Neuronal stem cell (in vitro differentiated cells): Measurements from ENCODE around the gene SPATA16.
"Not testable (repeated sequence)": the region's sequence is repeated elsewhere in the genome, so short reads cannot be mapped to it uniquely, and the experiment has no call there.

Source experiments
- DNase-seq: peaks from one replicate; pipeline ENCODE4 v3.0.0-alpha.2; 2013; ENCODE audit warnings: low spot score
- H2AFZ ChIP-seq: one replicate; pipeline ENCODE4 v1.6.1; 2013; ENCODE audit warnings: mild to moderate bottlenecking, low read length, inconsistent platforms
- H2AK5ac ChIP-seq: 2 replicates; pipeline ENCODE4 v1.6.1; 2013; ENCODE audit warnings: low read depth, mild to moderate bottlenecking, inconsistent platforms, low read length, moderate library complexity, mixed read lengths
- H2BK120ac ChIP-seq: 2 replicates; pipeline ENCODE4 v1.6.1; 2013; ENCODE audit warnings: low read depth, mild to moderate bottlenecking, inconsistent platforms, low read length, moderate library complexity, mixed read lengths
- H2BK12ac ChIP-seq: one replicate; pipeline ENCODE4 v1.6.1; 2013; ENCODE audit warnings: low read length, inconsistent platforms
- H2BK15ac ChIP-seq: 2 replicates; pipeline ENCODE4 v1.6.1; 2013; ENCODE audit warnings: mild to moderate bottlenecking, low read length, inconsistent platforms, mixed read lengths
- H2BK5ac ChIP-seq: one replicate; pipeline ENCODE4 v1.6.1; 2013; ENCODE audit warnings: inconsistent platforms, mild to moderate bottlenecking, low read length, moderate library complexity
- H3K14ac ChIP-seq: one replicate; pipeline ENCODE4 v1.6.1; 2013; ENCODE audit warnings: low read length, inconsistent platforms
- H3K18ac ChIP-seq: 2 replicates; pipeline ENCODE4 v1.6.1; 2013; ENCODE audit warnings: low read length, inconsistent platforms
- H3K23ac ChIP-seq: 2 replicates; pipeline ENCODE4 v1.6.1; 2013; ENCODE audit warnings: low read depth, mild to moderate bottlenecking, mixed read lengths, low read length, inconsistent platforms; ENCODE audit not compliant: poor library complexity
- H3K27ac ChIP-seq: replicated peaks from 3 replicates; pipeline ENCODE4 v1.5.1; 2013; ENCODE audit warnings: low read length, inconsistent platforms
- H3K27me3 ChIP-seq, 3 experiments: 2 replicates each; pipeline ENCODE4 v1.6.1; 2013; ENCODE audit warnings: low read length in 3 of 3, mild to moderate bottlenecking in 2 of 3, inconsistent platforms in 1 of 3, low read depth in 1 of 3, mixed read lengths in 1 of 3, moderate library complexity in 1 of 3; ENCODE audit not compliant: control insufficient read depth in 3 of 3, insufficient read depth in 3 of 3
- H3K36me3 ChIP-seq, 2 donors: replicated peaks in 1 of 2; 2 replicates each; pipeline ENCODE4 v1.6.1; 2013; ENCODE audit warnings: low read length in 2 of 2; ENCODE audit not compliant: control insufficient read depth in 2 of 2, insufficient read depth in 2 of 2
- H3K4ac ChIP-seq: 2 replicates; pipeline ENCODE4 v1.6.1; 2013; ENCODE audit warnings: inconsistent platforms, mild to moderate bottlenecking, low read length, moderate library complexity
- H3K4me1 ChIP-seq, 2 donors: 1 replicate in 1 of 2; 2 replicates in 1 of 2; pipeline ENCODE4 v1.6.1; 2013; ENCODE audit warnings: low read length in 2 of 2, low read depth in 1 of 2; ENCODE audit not compliant: control insufficient read depth in 2 of 2, insufficient read depth in 1 of 2
- H3K4me2 ChIP-seq: one replicate; pipeline ENCODE4 v1.6.1; 2013; ENCODE audit warnings: mild to moderate bottlenecking, low read length, inconsistent platforms; ENCODE audit not compliant: insufficient read depth, poor library complexity, severe bottlenecking
- H3K4me3 ChIP-seq, 2 donors: 2 replicates each; pipeline ENCODE4 v1.5.1; 2013; ENCODE audit warnings: low read length in 2 of 2, mild to moderate bottlenecking in 2 of 2, inconsistent platforms in 1 of 2, moderate library complexity in 1 of 2
- H3K79me1 ChIP-seq: one replicate; pipeline ENCODE4 v1.6.1; 2013; ENCODE audit warnings: low read depth, mild to moderate bottlenecking, inconsistent platforms, low read length, moderate library complexity
- H3K9ac ChIP-seq: one replicate; pipeline ENCODE4 v1.6.1; 2013; ENCODE audit warnings: mild to moderate bottlenecking, low read depth, low read length, inconsistent platforms; ENCODE audit not compliant: poor library complexity
- H3K9me3 ChIP-seq, 2 donors: replicated peaks in 1 of 2; 2 replicates each; pipeline versions ENCODE3 to v1.6.1; 2013; ENCODE audit warnings: low read length in 2 of 2, mild to moderate bottlenecking in 2 of 2, inconsistent platforms in 1 of 2, low read depth in 1 of 2, mixed read lengths in 1 of 2, moderate library complexity in 1 of 2; ENCODE audit not compliant: control insufficient read depth in 2 of 2, insufficient read depth in 1 of 2
- H4K8ac ChIP-seq: one replicate; pipeline ENCODE4 v1.6.1; 2013; ENCODE audit warnings: low read depth, mild to moderate bottlenecking, inconsistent platforms, low read length, moderate library complexity
- H4K91ac ChIP-seq: one replicate; pipeline ENCODE4 v1.6.1; 2013; ENCODE audit warnings: low read length, low read depth, mild to moderate bottlenecking, inconsistent platforms; ENCODE audit not compliant: poor library complexity
- WGBS, 2 donors: extraction: QIAGEN DNeasy Blood & Tissue Kit; methylation state at CpG; one replicate each; pipeline ENCODE4 v1.1.7; 2013; ENCODE audit warnings: missing lambda C conversion rate in 2 of 2, mixed read lengths in 1 of 2; ENCODE audit not compliant: insufficient read length in 2 of 2, insufficient replicate concordance in 1 of 2; ENCODE audit errors: extremely low coverage in 2 of 2; 5-methylcytosine and 5-hydroxymethylcytosine counted together

Gene SPATA16

DNA sequence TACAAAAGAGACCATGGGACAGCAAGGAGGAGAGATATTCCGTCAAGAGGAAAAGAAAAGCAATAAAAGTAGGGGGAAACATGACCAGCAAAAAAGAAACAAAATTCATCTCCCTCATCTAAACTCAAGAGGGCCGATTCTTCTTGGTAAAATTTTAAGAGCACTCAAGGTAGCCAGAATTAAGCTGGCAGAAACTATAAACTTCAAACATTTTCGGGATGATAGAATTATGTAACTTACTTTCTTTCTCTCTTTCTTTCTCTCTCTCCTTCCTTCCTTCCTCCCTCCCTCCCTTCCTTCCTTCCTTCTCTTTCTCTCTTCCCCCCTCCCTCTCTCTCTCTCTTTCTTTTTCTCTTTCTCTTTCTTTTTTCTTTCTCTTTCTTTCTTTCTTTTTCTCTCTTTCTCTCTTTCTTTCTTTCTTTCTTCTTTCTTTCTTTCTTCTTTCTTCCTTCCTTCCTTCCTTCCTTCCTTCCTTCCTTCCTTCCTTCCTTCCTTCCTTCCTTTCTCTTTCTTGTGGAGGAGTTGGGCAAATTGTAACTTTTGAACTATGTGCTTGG lies 180.3 kb downstream of the SPATA16 start:
- H3K4ac ChIP-seq, H3K9ac ChIP-seq, H2BK15ac ChIP-seq, H4K8ac ChIP-seq, DNase-seq, H3K27me3 ChIP-seq, H3K4me2 ChIP-seq, H2AFZ ChIP-seq, H3K4me1 ChIP-seq, H2AK5ac ChIP-seq, H3K18ac ChIP-seq, H3K23ac ChIP-seq, H3K79me1 ChIP-seq, H2BK120ac ChIP-seq, H4K91ac ChIP-seq, H3K4me3 ChIP-seq, H3K27ac ChIP-seq, H3K36me3 ChIP-seq, H2BK5ac ChIP-seq, H3K14ac ChIP-seq, H3K9me3 ChIP-seq, H2BK12ac ChIP-seq: not testable (repeated sequence)
- WGBS, 2 donors, result no CpG with 5 or more reads among the region's 3 CpGs

DNA sequence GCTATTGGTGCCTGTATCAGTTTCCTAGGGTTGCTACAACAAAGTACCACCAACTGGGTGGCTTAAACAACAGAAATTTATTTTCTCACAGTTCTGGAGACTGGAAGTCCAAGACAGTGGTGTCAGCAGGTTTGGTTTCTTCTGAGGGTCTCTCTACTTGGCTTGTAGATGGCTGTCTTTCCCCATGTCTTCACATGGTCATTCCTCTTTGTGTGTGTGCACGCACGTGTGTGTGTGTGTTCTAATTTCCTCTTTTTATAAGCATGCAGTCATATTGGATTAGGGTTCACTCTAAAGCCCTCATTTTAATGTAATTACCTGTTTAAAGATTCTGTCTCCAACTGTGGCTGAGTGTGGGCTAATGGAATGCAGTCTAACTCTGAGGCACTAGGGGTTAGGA lies 182.5 kb downstream of the SPATA16 start:
- Histone ChIP-seq H3K4me2 (no peak overlapping the region), H2BK120ac (no peak overlapping the region), H3K36me3 (no peaks in the 10 kb centered on the region), H2BK5ac (no peak overlapping the region), H2BK15ac (no peak overlapping the region), H3K23ac (no peak overlapping the region), H2BK12ac (no peak overlapping the region), H4K8ac (no peak overlapping the region), H2AFZ (peak overlapping the region; percentile 9), H3K27me3 (no peaks in the 10 kb centered on the region), H3K4me3 (no peak overlapping the region), H4K91ac (no peak overlapping the region), H3K18ac (no peak overlapping the region), H3K4ac (no peak overlapping the region), H3K14ac (no peak overlapping the region), H3K9me3 (no peaks in the 10 kb centered on the region), H3K79me1 (no peaks in the 10 kb centered on the region), H2AK5ac (no peak overlapping the region), H3K4me1 (no peaks in the 10 kb centered on the region), H3K9ac (no peak overlapping the region), H3K27ac (no peak overlapping the region)
- no peak for DNase-seq
- WGBS, 2 donors, result no CpG with 5 or more reads among the region's 2 CpGs

DNA sequence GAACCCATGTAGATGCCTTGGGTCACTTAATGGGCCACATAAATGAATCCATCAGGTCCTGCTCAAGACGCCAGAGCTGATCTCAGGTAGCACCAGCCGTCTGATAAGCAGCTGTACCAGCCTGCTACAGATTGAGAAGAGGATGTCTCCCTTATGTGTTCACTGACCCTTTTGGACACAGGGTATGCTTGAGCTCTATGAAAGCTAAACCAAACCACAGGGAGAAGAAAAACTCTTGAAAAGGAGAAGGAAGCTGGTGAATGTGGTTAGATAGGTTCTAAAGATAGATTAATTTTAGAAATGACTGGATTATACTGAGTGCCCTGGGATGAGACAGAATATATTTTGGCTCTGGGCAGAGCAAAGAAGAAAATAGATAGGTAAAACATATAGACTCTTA lies 187.5 kb downstream of the SPATA16 start:
- Histone ChIP-seq H4K91ac (no peak overlapping the region), H2BK12ac (no peak overlapping the region), H3K9me3 (no peaks in the 10 kb centered on the region), H2AFZ (no peak overlapping the region), H3K79me1 (no peaks in the 10 kb centered on the region), H3K23ac (no peak overlapping the region), H2BK5ac (no peak overlapping the region), H3K36me3 (no peaks in the 10 kb centered on the region), H2BK15ac (no peak overlapping the region), H3K4me1 (no peaks in the 10 kb centered on the region), H3K9ac (no peak overlapping the region), H3K4me3 (no peak overlapping the region), H3K27ac (no peak overlapping the region), H2BK120ac (no peak overlapping the region), H3K4ac (no peak overlapping the region), H3K27me3 (no peaks in the 10 kb centered on the region), H2AK5ac (no peak overlapping the region), H3K14ac (no peak overlapping the region), H3K4me2 (no peak overlapping the region), H3K18ac (no peak overlapping the region), H4K8ac (no peak overlapping the region)
- no CpG with 5 or more reads among the region's 2 CpGs for WGBS, 2 donors
- no peak for DNase-seq

DNA sequence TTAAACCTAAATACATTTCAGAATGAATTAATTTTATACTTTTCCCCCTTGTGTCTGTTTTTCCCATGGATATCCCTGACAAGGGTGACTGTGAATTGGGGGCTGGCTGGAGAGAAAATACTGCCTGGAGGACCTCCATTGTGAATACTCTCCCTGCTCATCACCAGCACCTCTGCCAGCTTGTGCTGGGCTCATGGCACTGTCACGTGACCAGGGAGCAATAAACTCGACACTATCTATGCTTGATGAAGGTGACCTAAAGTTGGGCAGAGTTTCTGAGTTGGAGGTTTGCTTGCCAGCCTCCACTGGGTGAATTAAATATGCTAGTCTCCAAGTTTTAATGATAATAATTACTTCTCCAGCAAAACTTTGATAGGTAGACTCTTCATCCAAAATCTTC lies 189.5 kb downstream of the SPATA16 start:
- Histone ChIP-seq H3K14ac (no peak overlapping the region), H3K9ac (no peak overlapping the region), H2BK15ac (no peak overlapping the region), H3K4me2 (no peak overlapping the region), H3K4me1 (no peaks in the 10 kb centered on the region), H3K9me3 (peaks cover 0 to 3% of the 10 kb centered on the region in 2 donors), H3K27me3 (no peaks in the 10 kb centered on the region), H3K18ac (no peak overlapping the region), H2AFZ (no peak overlapping the region), H3K4me3 (no peak overlapping the region), H3K79me1 (no peaks in the 10 kb centered on the region), H3K4ac (no peak overlapping the region), H2BK12ac (no peak overlapping the region), H3K23ac (no peak overlapping the region), H4K8ac (no peak overlapping the region), H4K91ac (no peak overlapping the region), H3K36me3 (no peaks in the 10 kb centered on the region), H2BK120ac (no peak overlapping the region), H3K27ac (no peak overlapping the region), H2BK5ac (no peak overlapping the region), H2AK5ac (no peak overlapping the region)
- WGBS, 2 donors, result no CpG with 5 or more reads among the region's 2 CpGs
- DNase-seq, result no peak
